Measurements from ENCODE around the gene DUSP8. TPM values are rescaled to one million over a fixed set of nuclear protein-coding genes. Genes with fewer than 3 reads are reported as not detected.
"Not testable (repeated sequence)": the region's sequence is repeated elsewhere in the genome, so short reads cannot be mapped to it uniquely, and the experiment has no call there.

The DUSP8 gene
- total RNA-seq, 1 donor from 2014 or later = 8.4 TPM

DNA sequence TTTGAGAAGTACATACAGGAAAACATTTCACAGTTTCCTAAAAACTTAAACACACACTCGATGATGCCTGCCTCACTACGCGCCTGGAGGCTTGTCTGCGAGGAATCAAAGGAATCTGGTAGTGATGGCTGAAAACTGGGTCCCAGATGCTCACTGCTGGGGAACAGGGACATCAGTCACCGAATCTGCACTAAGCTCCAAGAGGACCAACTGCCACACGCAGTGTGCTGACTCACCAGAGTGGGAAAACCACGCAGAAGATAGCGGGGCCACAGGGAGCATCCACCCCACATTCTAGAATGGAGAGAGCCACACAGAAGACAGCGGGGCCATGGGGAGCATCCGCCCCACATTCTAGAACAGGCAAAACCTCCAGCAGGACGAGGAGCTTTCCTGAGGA is 61.1 kb downstream of the DUSP8 start:
- DNase-seq (ENCODE audit: extremely low spot score, unreplicated experiment) = no peak
- no peak overlapping the region for H3K27ac Mint-ChIP-seq
- H3K4me1 Mint-ChIP-seq (ENCODE audit: unreplicated experiment) = peaks cover 31% of the 10 kb centered on the region
- no peak overlapping the region for H3K4me3 Mint-ChIP-seq
- no peaks in the 10 kb centered on the region for H3K27me3 Mint-ChIP-seq
- H3K9me3 Mint-ChIP-seq = no peaks in the 10 kb centered on the region
- H3K36me3 Mint-ChIP-seq = peaks cover 5% of the 10 kb centered on the region
- TF ChIP-seq, protein P1, sequence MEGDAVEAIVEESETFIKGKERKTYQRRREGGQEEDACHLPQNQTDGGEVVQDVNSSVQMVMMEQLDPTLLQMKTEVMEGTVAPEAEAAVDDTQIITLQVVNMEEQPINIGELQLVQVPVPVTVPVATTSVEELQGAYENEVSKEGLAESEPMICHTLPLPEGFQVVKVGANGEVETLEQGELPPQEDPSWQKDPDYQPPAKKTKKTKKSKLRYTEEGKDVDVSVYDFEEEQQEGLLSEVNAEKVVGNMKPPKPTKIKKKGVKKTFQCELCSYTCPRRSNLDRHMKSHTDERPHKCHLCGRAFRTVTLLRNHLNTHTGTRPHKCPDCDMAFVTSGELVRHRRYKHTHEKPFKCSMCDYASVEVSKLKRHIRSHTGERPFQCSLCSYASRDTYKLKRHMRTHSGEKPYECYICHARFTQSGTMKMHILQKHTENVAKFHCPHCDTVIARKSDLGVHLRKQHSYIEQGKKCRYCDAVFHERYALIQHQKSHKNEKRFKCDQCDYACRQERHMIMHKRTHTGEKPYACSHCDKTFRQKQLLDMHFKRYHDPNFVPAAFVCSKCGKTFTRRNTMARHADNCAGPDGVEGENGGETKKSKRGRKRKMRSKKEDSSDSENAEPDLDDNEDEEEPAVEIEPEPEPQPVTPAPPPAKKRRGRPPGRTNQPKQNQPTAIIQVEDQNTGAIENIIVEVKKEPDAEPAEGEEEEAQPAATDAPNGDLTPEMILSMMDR (conservative IDR thresholded peaks at IDR 0.05) = no peak

DNA sequence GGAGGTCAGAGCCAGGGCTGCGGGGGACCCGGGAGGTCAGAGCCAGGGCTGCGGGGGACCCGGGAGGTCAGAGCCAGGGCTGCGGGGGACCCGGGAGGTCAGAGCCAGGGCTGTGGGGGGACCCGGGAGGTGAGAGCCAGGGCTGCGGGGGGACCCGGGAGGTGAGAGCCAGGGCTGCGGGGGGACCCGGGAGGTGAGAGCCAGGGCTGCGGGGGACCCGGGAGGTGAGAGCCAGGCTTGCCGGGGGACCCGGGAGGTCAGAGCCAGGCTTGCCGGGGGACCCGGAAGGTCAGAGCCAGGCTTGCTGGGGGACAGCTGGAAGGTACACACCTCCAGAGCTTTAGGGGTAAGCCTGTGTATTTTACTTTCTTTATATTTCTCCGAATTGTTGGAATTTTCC is 61.7 kb downstream of the DUSP8 start:
- peaks cover 31% of the 10 kb centered on the region for H3K4me1 Mint-ChIP-seq (ENCODE audit: unreplicated experiment)
- H3K27me3 Mint-ChIP-seq; H3K36me3 Mint-ChIP-seq; H3K27ac Mint-ChIP-seq; H3K9me3 Mint-ChIP-seq; DNase-seq (ENCODE audit: extremely low spot score, unreplicated experiment); H3K4me3 Mint-ChIP-seq: not testable (repeated sequence)

DNA sequence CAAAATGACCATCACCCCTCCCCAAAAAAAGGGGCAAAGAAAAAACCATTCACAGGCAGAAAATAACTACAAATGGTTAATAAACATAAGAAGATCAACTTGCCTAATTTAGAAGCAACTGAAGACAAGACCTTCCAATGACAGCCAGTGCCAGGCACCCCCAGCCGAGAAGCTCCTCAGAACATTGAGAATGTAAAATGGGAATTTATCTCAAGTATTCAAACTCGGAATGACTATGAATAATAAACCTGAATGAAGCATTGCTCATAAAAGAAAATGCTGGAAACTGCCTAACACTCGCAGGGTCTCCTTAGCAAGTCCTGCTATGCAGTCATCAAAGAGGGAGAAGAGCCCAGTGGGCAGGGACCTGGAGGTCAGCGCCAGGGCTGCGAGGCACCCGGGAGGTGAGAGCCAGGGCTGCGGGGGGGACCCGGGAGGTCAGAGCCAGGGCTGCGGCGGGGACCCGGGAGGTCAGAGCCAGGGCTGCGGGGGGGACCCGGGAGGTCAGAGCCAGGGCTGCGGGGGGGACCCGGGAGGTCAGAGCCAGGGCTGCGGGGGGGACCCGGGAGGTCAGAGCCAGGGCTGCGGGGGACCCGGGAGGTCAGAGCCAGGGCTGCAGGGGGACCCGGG is 62.3 kb downstream of the DUSP8 start:
- no peaks in the 10 kb centered on the region for H3K9me3 Mint-ChIP-seq
- TF ChIP-seq, protein P1 (conservative IDR thresholded peaks at IDR 0.05) = no peak
- H3K36me3 Mint-ChIP-seq = peaks cover 5% of the 10 kb centered on the region
- H3K27ac Mint-ChIP-seq = no peak overlapping the region
- H3K4me1 Mint-ChIP-seq (ENCODE audit: unreplicated experiment) = peaks cover 31% of the 10 kb centered on the region
- H3K27me3 Mint-ChIP-seq = no peaks in the 10 kb centered on the region
- no peak for DNase-seq (ENCODE audit: extremely low spot score, unreplicated experiment)
- no peak overlapping the region for H3K4me3 Mint-ChIP-seq

DNA sequence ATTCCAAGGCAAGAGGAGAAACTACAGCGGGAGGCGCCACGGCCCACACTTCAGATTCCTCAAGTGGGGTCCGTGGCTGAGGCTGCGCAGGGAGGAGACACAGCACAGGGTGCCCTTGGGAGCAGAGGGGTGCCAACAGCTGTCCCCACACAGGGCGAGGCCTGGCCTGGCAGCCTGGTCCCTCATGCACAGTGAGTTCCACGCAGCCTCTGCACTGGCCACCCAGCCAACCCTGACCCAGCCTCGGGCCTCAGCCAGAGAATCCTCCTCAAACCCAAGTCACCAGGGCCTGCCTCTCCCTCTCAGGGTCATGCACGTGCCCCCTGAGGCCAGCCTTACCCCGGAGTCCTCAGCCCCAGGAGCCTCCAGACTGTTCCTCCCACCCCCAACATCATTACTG is 63.1 kb downstream of the DUSP8 start:
- Mint-ChIP-seq H3K27me3 (no peaks in the 10 kb centered on the region), H3K9me3 (no peaks in the 10 kb centered on the region), H3K27ac (no peak overlapping the region), H3K36me3 (peaks cover 5% of the 10 kb centered on the region), H3K4me1 (ENCODE audit: unreplicated experiment) (peaks cover 26% of the 10 kb centered on the region), H3K4me3 (no peak overlapping the region)
- DNase-seq (ENCODE audit: extremely low spot score, unreplicated experiment) = no peak
- TF ChIP-seq, protein P1 (conservative IDR thresholded peaks at IDR 0.05) = no peak

DNA sequence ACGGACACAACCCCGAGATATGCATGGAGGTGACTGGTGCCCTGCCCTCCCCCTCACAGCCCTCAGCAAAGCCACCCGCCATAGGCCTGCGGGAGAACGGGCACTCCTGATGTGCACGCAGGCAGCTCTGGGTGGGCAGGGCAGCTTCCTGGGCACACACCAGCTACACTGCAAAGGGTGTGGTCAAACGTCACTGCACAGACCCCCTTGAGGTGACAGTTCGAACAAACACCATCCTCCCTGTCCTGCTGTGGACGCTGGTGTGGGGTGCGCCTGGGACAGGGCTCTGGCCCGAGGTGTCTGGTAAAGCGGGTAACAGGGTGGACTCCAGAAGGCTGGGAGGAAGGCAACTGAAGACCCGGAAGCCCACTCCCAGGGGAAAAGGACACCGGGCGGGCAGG is 63.6 kb downstream of the DUSP8 start:
- H3K27ac Mint-ChIP-seq = no peak overlapping the region
- peaks cover 3% of the 10 kb centered on the region for H3K36me3 Mint-ChIP-seq
- H3K9me3 Mint-ChIP-seq = no peaks in the 10 kb centered on the region
- no peak for DNase-seq (ENCODE audit: extremely low spot score, unreplicated experiment)
- H3K4me3 Mint-ChIP-seq = no peak overlapping the region
- H3K4me1 Mint-ChIP-seq (ENCODE audit: unreplicated experiment) = peaks cover 27% of the 10 kb centered on the region
- no peaks in the 10 kb centered on the region for H3K27me3 Mint-ChIP-seq
- TF ChIP-seq, protein P1 (conservative IDR thresholded peaks at IDR 0.05) = no peak

DNA sequence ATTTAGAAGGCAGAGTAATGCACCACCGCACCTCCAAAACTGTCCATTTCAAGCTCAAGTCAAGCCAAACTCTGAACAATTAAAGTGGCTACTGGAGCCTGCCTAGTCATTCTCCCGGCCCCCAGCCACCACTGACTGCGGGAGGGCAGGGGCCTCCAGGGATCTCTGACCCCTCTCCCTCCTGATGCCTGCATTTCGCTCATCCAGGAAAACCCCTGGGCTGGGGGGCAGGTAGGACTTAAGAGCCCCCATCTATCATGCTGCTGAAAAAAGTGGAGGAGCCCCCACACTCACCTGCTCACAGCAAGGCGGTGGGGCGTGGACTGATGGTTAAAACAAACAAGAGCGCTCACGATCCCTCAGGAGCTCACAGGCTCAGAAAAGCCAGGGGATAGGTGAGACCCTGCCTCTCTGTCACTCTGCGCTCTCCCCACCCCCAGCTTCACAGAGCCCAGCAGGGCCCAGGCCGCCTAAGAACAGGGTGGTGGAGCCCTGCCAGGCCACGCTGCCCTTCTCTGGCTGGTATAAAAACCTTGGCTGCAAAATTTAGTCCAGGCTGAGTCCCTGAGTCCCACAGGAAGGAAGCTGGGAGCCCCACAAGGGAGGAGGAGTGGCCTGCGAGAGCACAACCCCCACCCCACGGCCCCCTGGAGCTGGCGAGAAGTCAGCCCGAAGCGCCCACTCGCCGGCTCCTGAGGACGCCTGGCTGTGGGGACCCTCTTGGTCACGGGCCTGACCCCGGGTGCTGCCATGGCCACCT is 64.5 kb downstream of the DUSP8 start:
- TF ChIP-seq, protein P1 (conservative IDR thresholded peaks at IDR 0.05) = no peak

More for the DNA sequence above, 64.5 kb downstream of the DUSP8 start:
- H3K9me3 Mint-ChIP-seq = no peaks in the 10 kb centered on the region
- no peak overlapping the region for H3K27ac Mint-ChIP-seq
- H3K27me3 Mint-ChIP-seq = no peaks in the 10 kb centered on the region
- no peak for DNase-seq (ENCODE audit: extremely low spot score, unreplicated experiment)
- peaks cover 29% of the 10 kb centered on the region for H3K4me1 Mint-ChIP-seq (ENCODE audit: unreplicated experiment)
- H3K36me3 Mint-ChIP-seq = no peaks in the 10 kb centered on the region
- H3K4me3 Mint-ChIP-seq = no peak overlapping the region

Measured in type B pancreatic cell (in vitro differentiated cells).